AG04449 (cell line): ENCODE measurements around the gene HOXA13.

ENCODE experiments used
- CTCF ChIA-PET: fragments of 350-600 bp; formaldehyde crosslinking; extraction: SDS; loops from one replicate; lab custom pipeline; 2021; ENCODE audit warnings: antibody characterized with exemption; lab: Yijun Ruan, JAX
- POLR2A ChIA-PET: fragments of 400-600, 350-600 bp; formaldehyde crosslinking; extraction: SDS; loops from one replicate; lab custom pipeline; 2020; ENCODE audit warnings: antibody characterized with exemption, inconsistent platforms; lab: Yijun Ruan, JAX
- DNase-seq: peaks from one replicate; pipeline ENCODE4 v3.0.0-alpha.2; 2010; ENCODE audit warnings: low read depth, low spot score
- H3K4me3 ChIP-seq: 2 replicates; pipeline ENCODE4 v1.5.1; 2011; ENCODE audit warnings: low read depth, mild to moderate bottlenecking, control low read depth, low read length
- CTCF ChIP-seq: IDR thresholded peaks from one replicate; pipeline ENCODE4 v1.5.1; 2011; ENCODE audit warnings: mild to moderate bottlenecking, moderate library complexity, low read length, control low read depth, inconsistent platforms; ENCODE audit not compliant: insufficient read depth; ENCODE audit errors: missing control alignments

The HOXA13 gene

GRCh38 chr7:27209933-27210440 is 10.1 kb upstream of the HOXA13 start:
- no peak for DNase-seq
- H3K4me3 ChIP-seq = no peak overlapping the region
- ChIA-PET CTCF (interaction anchor here (0.8 to 8.4 kb wide), 25 partner anchors 11 to 886 kb away, joined by 3 to 83 read pairs (median 5); partner anchors contain the start of genes HOXA11 and HOXA13), POLR2A (no interaction called here)
- no peak for TF ChIP-seq CTCF

- POLR2A ChIA-PET = no interaction called here
- no peak for DNase-seq
- CTCF ChIA-PET = interaction anchor here (1.0 to 8.4 kb wide), 10 partner anchors 9 to 887 kb away, joined by 3 to 83 read pairs (median 6); partner anchors contain the start of gene HOXA13
- no peak for TF ChIP-seq CTCF
- no peak overlapping the region for H3K4me3 ChIP-seq
These were observed 9.1 kb upstream of the HOXA13 start for GRCh38 chr7:27208998-27209397.

GRCh38 chr7:27207348-27207985 is 7.6 kb upstream of the HOXA13 start:
- TF ChIP-seq CTCF = no peak
- DNase-seq = no peak
- ChIA-PET POLR2A (no interaction called here), CTCF (interaction anchor here (1.4 to 8.4 kb wide), 5 partner anchors 9 to 567 kb away, joined by 4 to 83 read pairs (median 8); no protein-coding TSS in a partner anchor)
- no peak overlapping the region for H3K4me3 ChIP-seq

GRCh38 chr7:27205325-27206280 is 5.7 kb upstream of the HOXA13 start:
- TF ChIP-seq CTCF = no peak
- no peak for DNase-seq
- POLR2A ChIA-PET = no interaction called here
- CTCF ChIA-PET = interaction anchor here (0.9 to 8.4 kb wide), 7 partner anchors 9 to 814 kb away, joined by 3 to 83 read pairs (median 5); no protein-coding TSS in a partner anchor
- H3K4me3 ChIP-seq = peak overlapping the region; percentile 36

GRCh38 chr7:27204851-27205322 is 5.0 kb upstream of the HOXA13 start:
- peak overlapping the region; percentile 36 for H3K4me3 ChIP-seq
- ChIA-PET POLR2A (no interaction called here), CTCF (interaction anchor here (0.9 to 8.4 kb wide), 7 partner anchors 9 to 815 kb away, joined by 3 to 83 read pairs (median 4); no protein-coding TSS in a partner anchor)
- TF ChIP-seq CTCF = no peak
- no peak for DNase-seq
